ENCODE measurements around the gene RANBP1.

- TF ChIP-seq ARNT (IDR thresholded peaks at IDR 0.05) (no peak), FOXK2 (IDR thresholded peaks at IDR 0.05) (no peak), ZNF384 (IDR thresholded peaks at IDR 0.05) (no peak), FOXA1 (IDR thresholded peaks at IDR 0.05) (no peak), SUZ12 (IDR thresholded peaks at IDR 0.05) (no peak), FOXM1 (IDR thresholded peaks at IDR 0.05; ENCODE audit: borderline replicate concordance) (no peak), SP1 (IDR thresholded peaks at IDR 0.05) (no peak), BHLHE40 (IDR thresholded peaks at IDR 0.05; ENCODE audit: borderline replicate concordance) (no peak), TARDBP (IDR thresholded peaks at IDR 0.05) (no peak), PKNOX1 (IDR thresholded peaks at IDR 0.05) (no peak), LEF1 (IDR thresholded peaks at IDR 0.05; ENCODE audit: borderline replicate concordance) (no peak), NFRKB (IDR thresholded peaks at IDR 0.05) (no peak), CTBP1 (IDR thresholded peaks at IDR 0.05; ENCODE audit: borderline replicate concordance) (no peak)
Measured at GRCh38 chr22:20138868-20139267, 23.0 kb downstream of the RANBP1 start.

Data from HEK293T (cell line).